WTC11 (cell line): ENCODE results near the gene OGFR. TPM values are rescaled to one million over a fixed set of nuclear protein-coding genes. Genes with fewer than 3 reads are reported as not detected.

ENCODE experiments used
- ATAC-seq: fragments of 200-7000 bp; cut with Tn5 transposase; 2 replicates; pipeline ENCODE4 v1.10.0; 2021; ENCODE audit warnings: mild to moderate bottlenecking, moderate library complexity
- CTCF ChIA-PET: fragments of 300-600 bp; sonication (Branson Sonifier 250); formaldehyde crosslinking; loops from one replicate; lab custom pipeline; 2021; ENCODE audit warnings: antibody characterized with exemption; lab: Charles Lee
- POLR2A ChIA-PET: fragments of 350-600 bp; sonication (Branson Sonifier 250); formaldehyde crosslinking; loops from one replicate; lab custom pipeline; 2021; ENCODE audit warnings: antibody characterized with exemption; lab: Charles Lee
- DNase-seq: peaks from one replicate; pipeline ENCODE4 v3.0.0; 2021; ENCODE audit warnings: low spot score
- H3K27ac Mint-ChIP-seq: 2 replicates; pipeline ENCODE4 v1.8.0; 2021; ENCODE audit warnings: mixed read lengths
- H3K27me3 Mint-ChIP-seq: 2 replicates; pipeline ENCODE4 v1.8.0; 2021; ENCODE audit warnings: low read depth, mild to moderate bottlenecking, moderate library complexity, mixed read lengths
- H3K36me3 Mint-ChIP-seq: 2 replicates; pipeline ENCODE4 v1.8.0; 2021; ENCODE audit warnings: mixed read lengths
- H3K4me1 Mint-ChIP-seq: 2 replicates; pipeline ENCODE4 v1.8.0; 2022; ENCODE audit warnings: mixed read lengths
- H3K4me3 Mint-ChIP-seq: 2 replicates; pipeline ENCODE4 v1.8.0; 2021; ENCODE audit warnings: mild to moderate bottlenecking, moderate library complexity, mixed read lengths
- H3K9me3 Mint-ChIP-seq: 2 replicates; pipeline ENCODE4 v1.8.0; 2021; ENCODE audit warnings: mixed read lengths
- ETV6 ChIP-seq: sonication (generic); formaldehyde crosslinking; IDR thresholded peaks from 2 replicates; pipeline ENCODE4 v1.8.1; 2022; ENCODE audit warnings: mild to moderate bottlenecking, missing genetic modification reagents
- FOXK1 ChIP-seq: sonication (generic); formaldehyde crosslinking; IDR thresholded peaks from 2 replicates; pipeline ENCODE4 v1.8.0; 2022; ENCODE audit warnings: mild to moderate bottlenecking, moderate library complexity, missing genetic modification reagents
- FOXP1 ChIP-seq: sonication (generic); formaldehyde crosslinking; IDR thresholded peaks from 2 replicates; pipeline ENCODE4 v1.8.0; 2022; ENCODE audit warnings: missing genetic modification reagents, mild to moderate bottlenecking, moderate library complexity, borderline replicate concordance
- FOXP4 ChIP-seq: sonication (generic); formaldehyde crosslinking; IDR thresholded peaks from 2 replicates; pipeline ENCODE4 v1.8.0; 2022; ENCODE audit warnings: mild to moderate bottlenecking, missing genetic modification reagents
- GABPB1 ChIP-seq: sonication (generic); formaldehyde crosslinking; IDR thresholded peaks from 2 replicates; pipeline ENCODE4 v1.8.1; 2023; ENCODE audit warnings: mild to moderate bottlenecking, missing genetic modification reagents
- GTF2I ChIP-seq: fragments of 250-450 bp; sonication (Bioruptor Pico); conservative IDR thresholded peaks from 2 replicates; pipeline ENCODE4 v1.4.0; 2021; ENCODE audit warnings: mild to moderate bottlenecking
- HMGA2 ChIP-seq: fragments of 250-450 bp; sonication (Bioruptor Pico); IDR thresholded peaks from 2 replicates; pipeline ENCODE4 v1.4.0; 2021; ENCODE audit warnings: mild to moderate bottlenecking, moderate library complexity
- PRDM15 ChIP-seq: sonication (generic); formaldehyde crosslinking; IDR thresholded peaks from 2 replicates; pipeline ENCODE4 v1.8.0; 2022; ENCODE audit warnings: missing genetic modification reagents
- TCF7 ChIP-seq: sonication (generic); formaldehyde crosslinking; IDR thresholded peaks from 2 replicates; pipeline ENCODE4 v1.8.0; 2022; ENCODE audit warnings: mild to moderate bottlenecking, low read depth, missing genetic modification reagents, moderate library complexity
- TEAD4 ChIP-seq: sonication (generic); formaldehyde crosslinking; IDR thresholded peaks from 2 replicates; pipeline ENCODE4 v1.8.0; 2022; ENCODE audit warnings: mild to moderate bottlenecking, missing genetic modification reagents
- ZNF416 ChIP-seq: fragments of 250-450 bp; sonication (Bioruptor Pico); IDR thresholded peaks from 2 replicates; pipeline ENCODE4 v1.9.0; 2021; ENCODE audit warnings: mild to moderate bottlenecking, inconsistent platforms
- ZNF423 ChIP-seq: fragments of 250-450 bp; sonication (Bioruptor Pico); IDR thresholded peaks from 2 replicates; pipeline ENCODE4 v2.1.2; 2022; ENCODE audit warnings: mild to moderate bottlenecking, moderate library complexity
- total RNA-seq: library from RNA; stranded (reverse); gene quantifications from 3 replicates; pipeline ENCODE4 v1.2.3, GENCODE V29; 2021
- TF ChIP-seq, protein P1 (sequence below): fragments of 250-450 bp; sonication (Bioruptor Pico); IDR thresholded peaks from 2 replicates; pipeline ENCODE4 v1.9.0; 2021; ENCODE audit warnings: mild to moderate bottlenecking
- TF ChIP-seq, protein P2 (sequence below): fragments of 250-450 bp; sonication (Bioruptor Pico); IDR thresholded peaks from 2 replicates; pipeline ENCODE4 v1.9.0; 2021; ENCODE audit warnings: moderate library complexity, mild to moderate bottlenecking, inconsistent platforms, borderline replicate concordance
- TF ChIP-seq, protein P3 (sequence below): sonication (generic); formaldehyde crosslinking; IDR thresholded peaks from 2 replicates; pipeline ENCODE4 v1.8.0; 2022; ENCODE audit warnings: mild to moderate bottlenecking, missing genetic modification reagents
- TF ChIP-seq, protein P4 (sequence below): sonication (generic); formaldehyde crosslinking; IDR thresholded peaks from 2 replicates; pipeline ENCODE4 v1.8.1; 2023; ENCODE audit warnings: mild to moderate bottlenecking, missing genetic modification reagents, moderate library complexity
- TF ChIP-seq, protein P5 (sequence below): sonication (generic); formaldehyde crosslinking; IDR thresholded peaks from 2 replicates; pipeline ENCODE4 v1.8.1; 2023; ENCODE audit warnings: mild to moderate bottlenecking, moderate library complexity, missing genetic modification reagents

The OGFR gene
- total RNA-seq, 1 experiment from 2014 or later, result 43.3 TPM

DNA sequence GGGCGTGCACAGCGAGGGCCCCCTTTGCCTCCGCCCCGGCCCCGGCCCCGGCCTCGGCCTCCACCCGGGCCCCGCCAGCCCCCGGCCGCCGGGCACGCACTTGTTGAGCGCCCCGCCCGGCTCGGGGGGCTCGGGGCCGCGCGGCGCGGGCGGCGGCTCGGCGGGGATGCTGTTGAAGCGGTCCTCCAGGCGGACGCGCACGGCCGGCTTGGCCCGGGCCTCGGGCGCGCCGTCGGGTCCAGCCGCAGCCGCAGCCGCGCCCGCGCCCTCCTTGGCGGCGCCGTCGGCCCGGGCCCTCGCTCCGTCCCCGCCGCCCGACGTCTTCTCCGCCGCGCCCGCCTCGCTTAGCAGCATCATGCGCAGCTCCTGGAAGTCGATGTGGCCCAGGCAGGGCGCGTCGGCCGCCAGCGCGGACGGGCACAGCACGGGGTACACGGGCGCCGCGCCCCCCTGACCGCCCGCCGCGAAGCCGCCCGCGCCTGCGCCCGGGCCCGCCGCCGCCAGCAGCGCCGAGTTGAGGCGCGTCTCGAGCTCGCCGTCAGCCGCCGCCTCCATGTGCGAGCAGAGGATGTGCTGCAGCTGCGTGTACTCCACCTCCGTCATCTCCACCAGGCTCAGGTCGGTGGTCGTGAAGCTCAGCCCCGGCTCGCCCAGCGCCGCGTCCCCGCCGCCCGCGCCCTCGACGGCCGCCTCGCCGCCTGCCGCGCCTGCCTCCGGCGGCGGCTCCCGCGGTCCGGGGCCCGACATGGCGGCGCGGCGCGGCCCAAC lies 56.5 kb downstream of the OGFR start:
- no peak for DNase-seq
- peak; percentile 9 for ATAC-seq
- peaks cover 28% of the 10 kb centered on the region for H3K4me1 Mint-ChIP-seq
- H3K36me3 Mint-ChIP-seq, result peaks cover 12% of the 10 kb centered on the region
- ChIA-PET CTCF (interaction anchor here (0.6 to 2.6 kb wide), 14 partner anchors 14 to 361 kb away, joined by 3 to 13 read pairs (median 4); partner anchors contain the start of gene OGFR), POLR2A (interaction anchor here (0.5 to 1.1 kb wide), 4 partner anchors 14 to 76 kb away, joined by 3 to 4 read pairs (median 4); partner anchors contain the start of gene GID8)
- TF ChIP-seq, protein P1, sequence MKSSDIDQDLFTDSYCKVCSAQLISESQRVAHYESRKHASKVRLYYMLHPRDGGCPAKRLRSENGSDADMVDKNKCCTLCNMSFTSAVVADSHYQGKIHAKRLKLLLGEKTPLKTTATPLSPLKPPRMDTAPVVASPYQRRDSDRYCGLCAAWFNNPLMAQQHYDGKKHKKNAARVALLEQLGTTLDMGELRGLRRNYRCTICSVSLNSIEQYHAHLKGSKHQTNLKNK (CRISPR knock-in tag), result no peak
- TF ChIP-seq FOXK1 (CRISPR knock-in tag) (peak; percentile 26; the same call in 1 of the 2 replicates), FOXP1 (CRISPR knock-in tag) (0 out of 2 replicates have a peak, but pooled peaks have one; percentile 39), FOXP4 (CRISPR knock-in tag) (peak; percentile 11; the same call in 1 of the 2 replicates)
- peak overlapping the region; percentile 24; the same call in 1 of the 2 replicates for H3K4me3 Mint-ChIP-seq
- no peak overlapping the region for H3K27ac Mint-ChIP-seq
- peaks cover 3% of the 10 kb centered on the region; the same call in 1 of the 2 replicates for H3K27me3 Mint-ChIP-seq
- H3K9me3 Mint-ChIP-seq, result no peaks in the 10 kb centered on the region

DNA sequence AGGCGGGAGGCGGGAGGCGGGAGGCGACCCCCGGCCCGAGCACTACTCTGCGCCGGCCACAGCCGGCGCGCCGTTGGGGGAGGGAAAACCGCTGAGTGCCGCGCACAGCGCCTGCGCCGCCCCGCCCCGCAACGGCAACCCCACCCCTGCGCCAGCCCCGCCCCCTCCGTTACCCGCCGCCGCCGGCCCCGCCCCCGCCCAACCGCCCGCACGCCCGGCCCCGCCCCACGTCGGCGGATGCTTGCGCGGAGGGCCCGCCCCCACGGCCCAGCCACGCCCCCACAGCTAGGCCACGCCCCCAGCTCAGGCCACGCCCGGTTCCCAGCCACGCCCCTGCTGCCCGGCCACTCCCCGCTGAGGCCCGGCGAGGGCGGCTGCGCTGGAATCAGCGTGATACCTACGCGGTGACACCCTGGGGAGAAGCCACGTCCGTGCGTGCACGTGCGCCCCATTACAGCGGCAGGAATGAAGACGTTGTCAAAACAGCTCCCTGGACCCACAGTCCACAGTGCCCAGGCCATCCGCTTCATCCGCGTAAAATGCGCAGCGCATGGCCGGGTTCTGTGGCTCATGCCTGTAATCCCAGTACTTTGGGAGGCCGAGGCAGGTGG lies 57.2 kb downstream of the OGFR start, which contains the start of gene TCFL5:
Gene TCFL5, minus strand, starts transcription at position 97 of the 611 bp plus-strand sequence. CDS start 152 bp downstream, outside the sequence.
- ChIA-PET POLR2A (interaction anchor here (0.7 to 1.1 kb wide), 4 partner anchors 14 to 827 kb away, joined by 3 to 4 read pairs (median 4); partner anchors contain the start of gene GID8), CTCF (interaction anchor here (0.6 to 2.6 kb wide), 13 partner anchors 13 to 362 kb away, joined by 3 to 13 read pairs (median 4); partner anchors contain the start of gene OGFR)
- ATAC-seq (peak; percentile 79), DNase-seq (peak; percentile 81)
- peaks cover 28% of the 10 kb centered on the region for H3K4me1 Mint-ChIP-seq
- H3K27me3 Mint-ChIP-seq, result peaks cover 3% of the 10 kb centered on the region; the same call in 1 of the 2 replicates
- H3K36me3 Mint-ChIP-seq, result peaks cover 11% of the 10 kb centered on the region
- no peaks in the 10 kb centered on the region for H3K9me3 Mint-ChIP-seq
- H3K4me3 Mint-ChIP-seq, result peak within 1 kb of the TSS; percentile 74
- peak within 1 kb of the TSS; percentile 53 for H3K27ac Mint-ChIP-seq
- TF ChIP-seq, protein P2, sequence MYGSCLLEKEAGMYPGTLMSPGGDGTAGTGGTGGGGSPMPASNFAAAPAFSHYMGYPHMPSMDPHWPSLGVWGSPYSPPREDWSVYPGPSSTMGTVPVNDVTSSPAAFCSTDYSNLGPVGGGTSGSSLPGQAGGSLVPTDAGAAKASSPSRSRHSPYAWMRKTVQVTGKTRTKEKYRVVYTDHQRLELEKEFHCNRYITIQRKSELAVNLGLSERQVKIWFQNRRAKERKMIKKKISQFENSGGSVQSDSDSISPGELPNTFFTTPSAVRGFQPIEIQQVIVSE (CRISPR knock-in tag), result no peak
- TF ChIP-seq TCF7 (CRISPR knock-in tag) (0 out of 2 replicates have a peak, but pooled peaks have one; percentile 43), GTF2I (CRISPR knock-in tag) (no peak), ZNF416 (CRISPR knock-in tag) (no peak), FOXK1 (CRISPR knock-in tag) (peak; percentile 16; the same call in 1 of the 2 replicates), GABPB1 (CRISPR knock-in tag) (peak; percentile 78), TEAD4 (no peak), FOXP1 (CRISPR knock-in tag) (peak; percentile 85; the same call in 1 of the 2 replicates), ETV6 (CRISPR knock-in tag) (no peak), PRDM15 (no peak), HMGA2 (no peak), FOXP4 (CRISPR knock-in tag) (no peak; the same call in 1 of the 2 replicates), ZNF423 (CRISPR knock-in tag) (peak; percentile 96)
- TF ChIP-seq, protein P3, sequence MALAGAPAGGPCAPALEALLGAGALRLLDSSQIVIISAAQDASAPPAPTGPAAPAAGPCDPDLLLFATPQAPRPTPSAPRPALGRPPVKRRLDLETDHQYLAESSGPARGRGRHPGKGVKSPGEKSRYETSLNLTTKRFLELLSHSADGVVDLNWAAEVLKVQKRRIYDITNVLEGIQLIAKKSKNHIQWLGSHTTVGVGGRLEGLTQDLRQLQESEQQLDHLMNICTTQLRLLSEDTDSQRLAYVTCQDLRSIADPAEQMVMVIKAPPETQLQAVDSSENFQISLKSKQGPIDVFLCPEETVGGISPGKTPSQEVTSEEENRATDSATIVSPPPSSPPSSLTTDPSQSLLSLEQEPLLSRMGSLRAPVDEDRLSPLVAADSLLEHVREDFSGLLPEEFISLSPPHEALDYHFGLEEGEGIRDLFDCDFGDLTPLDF (CRISPR knock-in tag), result no peak
- TF ChIP-seq, protein P4, sequence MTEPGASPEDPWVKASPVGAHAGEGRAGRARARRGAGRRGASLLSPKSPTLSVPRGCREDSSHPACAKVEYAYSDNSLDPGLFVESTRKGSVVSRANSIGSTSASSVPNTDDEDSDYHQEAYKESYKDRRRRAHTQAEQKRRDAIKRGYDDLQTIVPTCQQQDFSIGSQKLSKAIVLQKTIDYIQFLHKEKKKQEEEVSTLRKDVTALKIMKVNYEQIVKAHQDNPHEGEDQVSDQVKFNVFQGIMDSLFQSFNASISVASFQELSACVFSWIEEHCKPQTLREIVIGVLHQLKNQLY, result peak; percentile 56; the same call in 1 of the 2 replicates
- TF ChIP-seq, protein P5, sequence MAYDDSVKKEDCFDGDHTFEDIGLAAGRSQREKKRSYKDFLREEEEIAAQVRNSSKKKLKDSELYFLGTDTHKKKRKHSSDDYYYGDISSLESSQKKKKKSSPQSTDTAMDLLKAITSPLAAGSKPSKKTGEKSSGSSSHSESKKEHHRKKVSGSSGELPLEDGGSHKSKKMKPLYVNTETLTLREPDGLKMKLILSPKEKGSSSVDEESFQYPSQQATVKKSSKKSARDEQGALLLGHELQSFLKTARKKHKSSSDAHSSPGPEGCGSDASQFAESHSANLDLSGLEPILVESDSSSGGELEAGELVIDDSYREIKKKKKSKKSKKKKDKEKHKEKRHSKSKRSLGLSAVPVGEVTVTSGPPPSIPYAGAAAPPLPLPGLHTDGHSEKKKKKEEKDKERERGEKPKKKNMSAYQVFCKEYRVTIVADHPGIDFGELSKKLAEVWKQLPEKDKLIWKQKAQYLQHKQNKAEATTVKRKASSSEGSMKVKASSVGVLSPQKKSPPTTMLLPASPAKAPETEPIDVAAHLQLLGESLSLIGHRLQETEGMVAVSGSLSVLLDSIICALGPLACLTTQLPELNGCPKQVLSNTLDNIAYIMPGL, result peak; percentile 61; the same call in 1 of the 2 replicates
